Measurements from ENCODE around the gene HLA-DOA.

HLA-DOA gene

GRCh38 chr6:32971581-32972352 is 37.6 kb downstream of the HLA-DOA start (continued):
- TF ChIP-seq, protein P1, sequence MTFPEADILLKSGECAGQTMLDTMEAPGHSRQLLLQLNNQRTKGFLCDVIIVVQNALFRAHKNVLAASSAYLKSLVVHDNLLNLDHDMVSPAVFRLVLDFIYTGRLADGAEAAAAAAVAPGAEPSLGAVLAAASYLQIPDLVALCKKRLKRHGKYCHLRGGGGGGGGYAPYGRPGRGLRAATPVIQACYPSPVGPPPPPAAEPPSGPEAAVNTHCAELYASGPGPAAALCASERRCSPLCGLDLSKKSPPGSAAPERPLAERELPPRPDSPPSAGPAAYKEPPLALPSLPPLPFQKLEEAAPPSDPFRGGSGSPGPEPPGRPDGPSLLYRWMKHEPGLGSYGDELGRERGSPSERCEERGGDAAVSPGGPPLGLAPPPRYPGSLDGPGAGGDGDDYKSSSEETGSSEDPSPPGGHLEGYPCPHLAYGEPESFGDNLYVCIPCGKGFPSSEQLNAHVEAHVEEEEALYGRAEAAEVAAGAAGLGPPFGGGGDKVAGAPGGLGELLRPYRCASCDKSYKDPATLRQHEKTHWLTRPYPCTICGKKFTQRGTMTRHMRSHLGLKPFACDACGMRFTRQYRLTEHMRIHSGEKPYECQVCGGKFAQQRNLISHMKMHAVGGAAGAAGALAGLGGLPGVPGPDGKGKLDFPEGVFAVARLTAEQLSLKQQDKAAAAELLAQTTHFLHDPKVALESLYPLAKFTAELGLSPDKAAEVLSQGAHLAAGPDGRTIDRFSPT (tag by site-specific recombination; IDR thresholded peaks at IDR 0.05): peak; percentile 99
- TF ChIP-seq ZNF514 (tag by site-specific recombination; IDR thresholded peaks at IDR 0.05): no peak
- no peak; the same call in 1 of the 2 replicates for TF ChIP-seq KLF16 (tag by site-specific recombination; IDR thresholded peaks at IDR 0.05)
- 0 out of 2 replicates have a peak, but pooled peaks have one; percentile 41 for TF ChIP-seq ZNF837 (tag by site-specific recombination; IDR thresholded peaks at IDR 0.05)
- peak; percentile 43; the same call in 1 of the 2 replicates for TF ChIP-seq ZNF623 (tag by site-specific recombination; IDR thresholded peaks at IDR 0.05)
- no peak for TF ChIP-seq ZNF354C (tag by site-specific recombination; IDR thresholded peaks at IDR 0.05; ENCODE audit: borderline replicate concordance, low read depth)
- no peak for TF ChIP-seq ZNF2 (tag by site-specific recombination; IDR thresholded peaks at IDR 0.05)
- TF ChIP-seq HOXC10 (CRISPR knock-in tag; IDR thresholded peaks at IDR 0.05): peak; percentile 95
- TF ChIP-seq, protein P2, sequence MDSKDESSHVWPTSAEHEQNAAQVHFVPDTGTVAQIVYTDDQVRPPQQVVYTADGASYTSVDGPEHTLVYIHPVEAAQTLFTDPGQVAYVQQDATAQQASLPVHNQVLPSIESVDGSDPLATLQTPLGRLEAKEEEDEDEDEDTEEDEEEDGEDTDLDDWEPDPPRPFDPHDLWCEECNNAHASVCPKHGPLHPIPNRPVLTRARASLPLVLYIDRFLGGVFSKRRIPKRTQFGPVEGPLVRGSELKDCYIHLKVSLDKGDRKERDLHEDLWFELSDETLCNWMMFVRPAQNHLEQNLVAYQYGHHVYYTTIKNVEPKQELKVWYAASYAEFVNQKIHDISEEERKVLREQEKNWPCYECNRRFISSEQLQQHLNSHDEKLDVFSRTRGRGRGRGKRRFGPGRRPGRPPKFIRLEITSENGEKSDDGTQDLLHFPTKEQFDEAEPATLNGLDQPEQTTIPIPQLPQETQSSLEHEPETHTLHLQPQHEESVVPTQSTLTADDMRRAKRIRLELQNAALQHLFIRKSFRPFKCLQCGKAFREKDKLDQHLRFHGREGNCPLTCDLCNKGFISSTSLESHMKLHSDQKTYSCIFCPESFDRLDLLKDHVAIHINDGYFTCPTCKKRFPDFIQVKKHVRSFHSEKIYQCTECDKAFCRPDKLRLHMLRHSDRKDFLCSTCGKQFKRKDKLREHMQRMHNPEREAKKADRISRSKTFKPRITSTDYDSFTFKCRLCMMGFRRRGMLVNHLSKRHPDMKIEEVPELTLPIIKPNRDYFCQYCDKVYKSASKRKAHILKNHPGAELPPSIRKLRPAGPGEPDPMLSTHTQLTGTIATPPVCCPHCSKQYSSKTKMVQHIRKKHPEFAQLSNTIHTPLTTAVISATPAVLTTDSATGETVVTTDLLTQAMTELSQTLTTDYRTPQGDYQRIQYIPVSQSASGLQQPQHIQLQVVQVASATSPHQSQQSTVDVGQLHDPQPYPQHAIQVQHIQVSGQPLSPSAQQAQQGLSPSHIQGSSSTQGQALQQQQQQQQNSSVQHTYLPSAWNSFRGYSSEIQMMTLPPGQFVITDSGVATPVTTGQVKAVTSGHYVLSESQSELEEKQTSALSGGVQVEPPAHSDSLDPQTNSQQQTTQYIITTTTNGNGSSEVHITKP (tag by site-specific recombination; IDR thresholded peaks at IDR 0.05): peak; percentile 96
- TF ChIP-seq, protein P3, sequence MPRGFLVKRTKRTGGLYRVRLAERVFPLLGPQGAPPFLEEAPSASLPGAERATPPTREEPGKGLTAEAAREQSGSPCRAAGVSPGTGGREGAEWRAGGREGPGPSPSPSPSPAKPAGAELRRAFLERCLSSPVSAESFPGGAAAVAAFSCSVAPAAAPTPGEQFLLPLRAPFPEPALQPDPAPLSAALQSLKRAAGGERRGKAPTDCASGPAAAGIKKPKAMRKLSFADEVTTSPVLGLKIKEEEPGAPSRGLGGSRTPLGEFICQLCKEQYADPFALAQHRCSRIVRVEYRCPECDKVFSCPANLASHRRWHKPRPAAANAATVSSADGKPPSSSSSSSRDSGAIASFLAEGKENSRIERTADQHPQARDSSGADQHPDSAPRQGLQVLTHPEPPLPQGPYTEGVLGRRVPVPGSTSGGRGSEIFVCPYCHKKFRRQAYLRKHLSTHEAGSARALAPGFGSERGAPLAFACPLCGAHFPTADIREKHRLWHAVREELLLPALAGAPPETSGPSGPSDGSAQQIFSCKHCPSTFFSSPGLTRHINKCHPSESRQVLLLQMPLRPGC (tag by site-specific recombination; IDR thresholded peaks at IDR 0.05): peak; percentile 60; the same call in 1 of the 2 replicates
- TF ChIP-seq REPIN1 (tag by site-specific recombination; IDR thresholded peaks at IDR 0.05; ENCODE audit: low read depth): 0 out of 2 replicates have a peak, but pooled peaks have one; percentile 79
- TF ChIP-seq ZNF624 (tag by site-specific recombination; IDR thresholded peaks at IDR 0.05): 0 out of 2 replicates have a peak, but pooled peaks have one; percentile 83
- TF ChIP-seq, protein P4, sequence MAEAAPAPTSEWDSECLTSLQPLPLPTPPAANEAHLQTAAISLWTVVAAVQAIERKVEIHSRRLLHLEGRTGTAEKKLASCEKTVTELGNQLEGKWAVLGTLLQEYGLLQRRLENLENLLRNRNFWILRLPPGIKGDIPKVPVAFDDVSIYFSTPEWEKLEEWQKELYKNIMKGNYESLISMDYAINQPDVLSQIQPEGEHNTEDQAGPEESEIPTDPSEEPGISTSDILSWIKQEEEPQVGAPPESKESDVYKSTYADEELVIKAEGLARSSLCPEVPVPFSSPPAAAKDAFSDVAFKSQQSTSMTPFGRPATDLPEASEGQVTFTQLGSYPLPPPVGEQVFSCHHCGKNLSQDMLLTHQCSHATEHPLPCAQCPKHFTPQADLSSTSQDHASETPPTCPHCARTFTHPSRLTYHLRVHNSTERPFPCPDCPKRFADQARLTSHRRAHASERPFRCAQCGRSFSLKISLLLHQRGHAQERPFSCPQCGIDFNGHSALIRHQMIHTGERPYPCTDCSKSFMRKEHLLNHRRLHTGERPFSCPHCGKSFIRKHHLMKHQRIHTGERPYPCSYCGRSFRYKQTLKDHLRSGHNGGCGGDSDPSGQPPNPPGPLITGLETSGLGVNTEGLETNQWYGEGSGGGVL (tag by site-specific recombination; IDR thresholded peaks at IDR 0.05): no peak
- TF ChIP-seq, protein P5, sequence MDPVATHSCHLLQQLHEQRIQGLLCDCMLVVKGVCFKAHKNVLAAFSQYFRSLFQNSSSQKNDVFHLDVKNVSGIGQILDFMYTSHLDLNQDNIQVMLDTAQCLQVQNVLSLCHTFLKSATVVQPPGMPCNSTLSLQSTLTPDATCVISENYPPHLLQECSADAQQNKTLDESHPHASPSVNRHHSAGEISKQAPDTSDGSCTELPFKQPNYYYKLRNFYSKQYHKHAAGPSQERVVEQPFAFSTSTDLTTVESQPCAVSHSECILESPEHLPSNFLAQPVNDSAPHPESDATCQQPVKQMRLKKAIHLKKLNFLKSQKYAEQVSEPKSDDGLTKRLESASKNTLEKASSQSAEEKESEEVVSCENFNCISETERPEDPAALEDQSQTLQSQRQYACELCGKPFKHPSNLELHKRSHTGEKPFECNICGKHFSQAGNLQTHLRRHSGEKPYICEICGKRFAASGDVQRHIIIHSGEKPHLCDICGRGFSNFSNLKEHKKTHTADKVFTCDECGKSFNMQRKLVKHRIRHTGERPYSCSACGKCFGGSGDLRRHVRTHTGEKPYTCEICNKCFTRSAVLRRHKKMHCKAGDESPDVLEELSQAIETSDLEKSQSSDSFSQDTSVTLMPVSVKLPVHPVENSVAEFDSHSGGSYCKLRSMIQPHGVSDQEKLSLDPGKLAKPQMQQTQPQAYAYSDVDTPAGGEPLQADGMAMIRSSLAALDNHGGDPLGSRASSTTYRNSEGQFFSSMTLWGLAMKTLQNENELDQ (tag by site-specific recombination; IDR thresholded peaks at IDR 0.05; ENCODE audit: low read depth): no peak
- TF ChIP-seq ZNF280C (tag by site-specific recombination; IDR thresholded peaks at IDR 0.05): no peak
- TF ChIP-seq ZNF555 (tag by site-specific recombination; conservative IDR thresholded peaks at IDR 0.05): no peak
- TF ChIP-seq GLI2 (tag by site-specific recombination; IDR thresholded peaks at IDR 0.05; ENCODE audit: borderline replicate concordance, low read depth): no peak; the same call in 1 of the 2 replicates
- no peak for TF ChIP-seq ZNF747 (tag by site-specific recombination; IDR thresholded peaks at IDR 0.05)
- TF ChIP-seq KLF10 (tag by site-specific recombination; IDR thresholded peaks at IDR 0.05): peak; percentile 92
- TF ChIP-seq, protein P6, sequence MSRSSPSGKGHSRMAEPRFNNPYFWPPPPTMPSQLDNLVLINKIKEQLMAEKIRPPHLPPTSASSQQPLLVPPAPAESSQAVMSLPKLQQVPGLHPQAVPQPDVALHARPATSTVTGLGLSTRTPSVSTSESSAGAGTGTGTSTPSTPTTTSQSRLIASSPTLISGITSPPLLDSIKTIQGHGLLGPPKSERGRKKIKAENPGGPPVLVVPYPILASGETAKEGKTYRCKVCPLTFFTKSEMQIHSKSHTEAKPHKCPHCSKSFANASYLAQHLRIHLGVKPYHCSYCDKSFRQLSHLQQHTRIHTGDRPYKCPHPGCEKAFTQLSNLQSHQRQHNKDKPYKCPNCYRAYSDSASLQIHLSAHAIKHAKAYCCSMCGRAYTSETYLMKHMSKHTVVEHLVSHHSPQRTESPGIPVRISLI (tag by site-specific recombination; IDR thresholded peaks at IDR 0.05): no peak
- peak; percentile 99 for TF ChIP-seq ZNF629 (tag by site-specific recombination; IDR thresholded peaks at IDR 0.05)
- no peak for TF ChIP-seq ZNF530 (tag by site-specific recombination; IDR thresholded peaks at IDR 0.05; ENCODE audit: low read depth)
- TF ChIP-seq SETDB1 (IDR thresholded peaks at IDR 0.05; ENCODE audit: insufficient read length, low read length): no peak
